HepG2 (cell line): ENCODE results near the gene ZNF322. TPM values are rescaled to one million over a fixed set of nuclear protein-coding genes. Genes with fewer than 3 reads are reported as not detected.

ENCODE experiments used
- CTCF ChIP-seq: sonication (generic); formaldehyde crosslinking; IDR thresholded peaks from 2 replicates; pipeline ENCODE4 v1.5.0; 2020; ENCODE audit warnings: mild to moderate bottlenecking, missing genetic modification reagents, moderate library complexity
- ERF ChIP-seq: IDR thresholded peaks from 2 replicates; pipeline ENCODE4 v1.6.1; 2018; ENCODE audit warnings: missing biosample characterization, missing genetic modification reagents
- FOXJ3 ChIP-seq: sonication (generic); formaldehyde crosslinking; IDR thresholded peaks from 2 replicates; pipeline ENCODE4 v1.4.0; 2020; ENCODE audit warnings: missing genetic modification reagents, mild to moderate bottlenecking, borderline replicate concordance
- GATAD1 ChIP-seq: IDR thresholded peaks from 2 replicates; pipeline ENCODE4 v1.6.1; 2016; ENCODE audit warnings: missing genetic modification reagents, missing compliant biosample characterization
- GMEB2 ChIP-seq: IDR thresholded peaks from 2 replicates; pipeline ENCODE4 v1.6.1; 2016; ENCODE audit warnings: missing biosample characterization, missing genetic modification reagents, low read depth
- KAT8 ChIP-seq: IDR thresholded peaks from 2 replicates; pipeline ENCODE4 v1.6.1; 2016; ENCODE audit warnings: missing genetic modification reagents, missing compliant biosample characterization
- MIER3 ChIP-seq: IDR thresholded peaks from 2 replicates; pipeline ENCODE4 v1.6.1; 2016; ENCODE audit warnings: missing compliant biosample characterization, borderline replicate concordance
- NFKBIZ ChIP-seq: IDR thresholded peaks from 2 replicates; pipeline ENCODE4 v1.6.1; 2018; ENCODE audit warnings: missing genetic modification reagents, missing compliant biosample characterization
- SALL2 ChIP-seq: sonication (generic); formaldehyde crosslinking; IDR thresholded peaks from 2 replicates; pipeline ENCODE4 v1.8.1; 2023; ENCODE audit warnings: mild to moderate bottlenecking, missing genetic modification reagents, inconsistent platforms
- SIN3A ChIP-seq: IDR thresholded peaks from 2 replicates; pipeline ENCODE4 v1.6.1; 2011; ENCODE audit warnings: low read depth, mild to moderate bottlenecking, control low read depth, low read length, borderline replicate concordance
- TARDBP ChIP-seq: sonication (generic); formaldehyde crosslinking; IDR thresholded peaks from 2 replicates; pipeline ENCODE4 v1.8.0; 2022; ENCODE audit warnings: mild to moderate bottlenecking, missing genetic modification reagents
- THAP11 ChIP-seq: IDR thresholded peaks from 2 replicates; pipeline ENCODE4 v1.6.1; 2016; ENCODE audit warnings: missing biosample characterization, missing genetic modification reagents
- ZBTB1 ChIP-seq: sonication (generic); formaldehyde crosslinking; IDR thresholded peaks from 2 replicates; pipeline ENCODE4 v1.4.0; 2020; ENCODE audit warnings: missing genetic modification reagents, borderline replicate concordance
- ZBTB34 ChIP-seq: sonication (generic); formaldehyde crosslinking; IDR thresholded peaks from 2 replicates; pipeline ENCODE4 v1.8.0; 2022; ENCODE audit warnings: mild to moderate bottlenecking, missing genetic modification reagents
- ZBTB7B ChIP-seq: sonication (generic); formaldehyde crosslinking; IDR thresholded peaks from 2 replicates; pipeline ENCODE4 v1.4.0; 2020; ENCODE audit warnings: missing genetic modification reagents
- ZNF18 ChIP-seq: sonication (generic); formaldehyde crosslinking; IDR thresholded peaks from 2 replicates; pipeline ENCODE4 v1.8.0; 2022; ENCODE audit warnings: mild to moderate bottlenecking, missing genetic modification reagents; ENCODE audit not compliant: insufficient replicate concordance
- ZNF430 ChIP-seq: sonication (generic); formaldehyde crosslinking; IDR thresholded peaks from 2 replicates; pipeline ENCODE4 v1.9.0; 2021; ENCODE audit warnings: mild to moderate bottlenecking, missing genetic modification reagents
- ZNF563 ChIP-seq: sonication (generic); formaldehyde crosslinking; IDR thresholded peaks from 2 replicates; pipeline ENCODE4 v1.8.0; 2022; ENCODE audit warnings: mild to moderate bottlenecking, moderate library complexity, missing genetic modification reagents
- ZNF574 ChIP-seq: sonication (generic); formaldehyde crosslinking; IDR thresholded peaks from 2 replicates; pipeline ENCODE4 v1.4.0; 2020; ENCODE audit warnings: missing genetic modification reagents
- ZSCAN9 ChIP-seq: IDR thresholded peaks from 2 replicates; pipeline ENCODE4 v1.6.1; 2016; ENCODE audit warnings: borderline replicate concordance
- polyA plus RNA-seq, 8 experiments: library from polyadenylated mRNA; depleted of rRNA in 3 of 8; stranded (reverse) in 7 of 8; unstranded in 1 of 8; fragments of >200 nt; fragmentation: Illumina TruSeq in 4 of 8; extraction: Trizol in 4 of 8; gene quantifications; 2 replicates each; pipeline versions ENCODE4 v1.2.1 to v1.2.3, GENCODE V29; 2011 to 2016; ENCODE audit warnings: low read depth in 4 of 8, missing spikeins in 1 of 8, mixed read lengths in 1 of 8; ENCODE audit not compliant: insufficient read depth in 1 of 8
- total RNA-seq, 5 experiments: library from RNA; depleted of rRNA; stranded (reverse); fragments of >200 nt; fragmentation: Illumina TruSeq; extraction: Trizol; gene quantifications; 2 replicates each; pipeline ENCODE4 v1.2.3, GENCODE V29; 2016; ENCODE audit warnings: low read depth in 1 of 5

Gene ZNF322
- total and polyA plus RNA-seq, 2 of the 13 experiments (the other 11 are each of a cell fraction or from before 2014, with no cell fraction given) = 8.3 to 22.8 TPM

GRCh38 chr6:26607434-26608230, 51.9 kb downstream of the ZNF322 start (continued):
- TF ChIP-seq CTCF (peak; percentile 91), ZNF563 (CRISPR knock-in tag) (no peak), GATAD1 (CRISPR knock-in tag) (0 out of 2 replicates have a peak, but pooled peaks have one; percentile 21), ZNF574 (CRISPR knock-in tag) (no peak), THAP11 (CRISPR knock-in tag) (peak; percentile 36; the same call in 1 of the 2 replicates), ZNF18 (CRISPR knock-in tag) (no peak), FOXJ3 (CRISPR knock-in tag) (0 out of 2 replicates have a peak, but pooled peaks have one; percentile 55), GMEB2 (CRISPR knock-in tag) (no peak), ZBTB1 (CRISPR knock-in tag) (no peak), ZNF430 (CRISPR knock-in tag) (no peak), SIN3A (no peak), KAT8 (peak; percentile 42; the same call in 1 of the 2 replicates), TARDBP (CRISPR knock-in tag) (peak; percentile 66; the same call in 1 of the 2 replicates), ZBTB34 (CRISPR knock-in tag) (no peak), ZSCAN9 (CRISPR knock-in tag) (0 out of 2 replicates have a peak, but pooled peaks have one; percentile 14), ZBTB7B (CRISPR knock-in tag) (no peak), MIER3 (CRISPR knock-in tag) (no peak), ERF (CRISPR knock-in tag) (peak; percentile 65; the same call in 1 of the 2 replicates), NFKBIZ (no peak), SALL2 (no peak)
